ENCODE results near the gene SNX32. TPM values are rescaled to one million over a fixed set of nuclear protein-coding genes. Genes with fewer than 3 reads are reported as not detected.
A peak's percentile ranks its signal among the peaks of the same experiment; 100 is the strongest.
"Not testable (repeated sequence)": the region's sequence is repeated elsewhere in the genome, so short reads cannot be mapped to it uniquely, and the experiment has no call there.

The SNX32 gene
- total and polyA plus RNA-seq, 5 donors, result 0.20 to 0.88 (median 0.34) TPM; not detected in 1

DNA sequence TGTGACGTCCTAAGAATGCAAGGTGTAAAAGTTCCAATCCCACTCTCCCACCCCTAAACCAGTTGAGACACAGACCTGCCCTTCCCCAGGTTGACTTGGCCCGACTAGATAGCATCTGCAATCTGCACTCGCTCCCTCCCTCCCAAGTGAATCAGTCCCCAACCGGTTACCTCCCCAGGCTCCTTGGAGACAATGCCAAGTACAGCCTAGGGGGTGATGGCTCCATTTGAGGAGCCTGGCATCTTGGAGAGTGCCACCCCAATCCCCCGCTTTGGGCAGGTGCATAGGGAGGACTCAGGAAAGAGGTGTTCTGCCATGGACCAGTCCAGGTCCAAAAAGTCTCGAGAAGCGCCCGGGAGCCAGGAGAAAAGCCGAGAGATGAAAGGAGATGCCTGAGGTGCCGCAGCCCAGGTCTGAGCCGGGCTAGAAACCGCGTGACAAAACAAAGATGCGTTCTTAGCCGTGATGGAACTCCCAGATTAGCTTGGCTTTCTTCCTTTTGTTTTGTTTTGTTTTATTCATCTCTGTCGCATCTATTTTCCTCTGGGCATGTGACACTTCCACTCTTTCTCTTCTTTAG lies 18.7 kb upstream of the SNX32 start:
- Histone ChIP-seq H3K27me3 (ENCODE audit: control insufficient read depth, insufficient read depth) (no peaks in the 10 kb centered on the region), H3K9me3 (ENCODE audit: control insufficient read depth, low read length) (no peaks in the 10 kb centered on the region), H3K4me3 (ENCODE audit: low read length) (no peak overlapping the region), H3K4me1 (ENCODE audit: control insufficient read depth, insufficient read depth, low read length) (no peaks in the 10 kb centered on the region), H3K27ac (ENCODE audit: low read length) (no peak overlapping the region)
- no peak for ATAC-seq
- no peak for DNase-seq
- intact Hi-C loops (cut with DNase I), result loop anchor here (5.0 to 10.0 kb wide), 5 partner anchors 33 to 188 kb away; partner anchors contain the start of genes AP5B1 (in 3 of the 4), KAT5 (in 3 of the 4) and SIPA1 (in 1 of the 4)
- 85% methylated on average over 16 of the region's 16 CpGs for WGBS

DNA sequence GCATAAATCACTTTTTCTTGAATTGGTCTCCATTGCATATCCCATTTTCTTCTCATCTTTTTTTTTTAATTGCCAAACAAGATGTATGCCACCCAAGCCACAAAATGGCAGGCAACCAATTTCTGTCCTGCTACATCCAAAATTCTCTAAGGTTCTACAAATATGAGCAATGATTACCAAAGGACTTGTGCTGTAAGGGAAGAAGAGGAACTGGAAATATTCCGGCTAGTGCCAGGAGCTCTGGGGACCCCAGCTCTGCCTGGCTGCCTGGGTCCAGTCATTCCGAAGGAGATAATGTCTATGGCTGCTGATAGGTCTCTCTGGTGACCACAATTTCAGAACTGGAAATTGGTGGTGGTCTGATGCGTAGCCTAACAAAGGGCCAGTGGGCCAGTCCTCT lies 17.1 kb upstream of the SNX32 start:
- Histone ChIP-seq H3K4me3 (ENCODE audit: low read length) (no peak overlapping the region), H3K4me1 (ENCODE audit: control insufficient read depth, insufficient read depth, low read length) (no peaks in the 10 kb centered on the region), H3K9me3 (ENCODE audit: control insufficient read depth, low read length) (no peaks in the 10 kb centered on the region), H3K27ac (ENCODE audit: low read length) (no peak overlapping the region), H3K27me3 (ENCODE audit: control insufficient read depth, insufficient read depth) (no peaks in the 10 kb centered on the region)
- DNase-seq (no peak), ATAC-seq (no peak)
- intact Hi-C loops (cut with DNase I), result loop anchor here (5.0 to 10.0 kb wide), 5 partner anchors 34 to 189 kb away; partner anchors contain the start of genes AP5B1 (in 3 of the 4), KAT5 (in 3 of the 4) and SIPA1 (in 1 of the 4)
- 93% methylated on average over 3 of the region's 3 CpGs for WGBS

DNA sequence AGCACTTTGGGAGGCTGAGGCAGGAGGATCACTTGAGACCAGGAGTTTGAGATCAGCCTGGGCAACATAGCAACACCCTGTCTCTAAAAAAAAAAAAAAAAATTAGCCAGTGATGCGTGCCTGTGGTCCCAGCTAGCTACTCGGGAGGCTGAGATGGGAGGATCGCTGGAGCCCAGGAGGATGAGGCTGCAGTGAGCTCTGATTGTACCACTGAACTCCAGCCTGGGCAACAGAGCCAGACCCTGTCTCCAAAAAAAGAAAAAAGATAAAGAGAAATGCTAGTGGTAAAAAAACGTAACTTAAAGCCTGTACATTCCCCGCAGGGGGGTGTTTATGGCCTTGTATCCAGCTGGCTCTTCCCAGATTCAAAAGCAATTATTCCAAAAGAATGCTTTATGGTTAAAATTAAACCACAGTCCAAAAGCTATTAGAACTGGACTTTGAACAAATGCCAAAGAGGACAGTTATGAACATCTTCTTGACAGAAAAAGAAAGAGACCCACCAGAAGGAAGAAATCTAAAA lies 16.4 kb upstream of the SNX32 start:
- H3K27ac ChIP-seq (ENCODE audit: low read length), result no peak overlapping the region
- intact Hi-C loops (cut with DNase I), result loop anchor here (5.0 to 10.0 kb wide), 5 partner anchors 35 to 190 kb away; partner anchors contain the start of genes AP5B1 (in 3 of the 4), KAT5 (in 3 of the 4) and SIPA1 (in 1 of the 4)
- H3K27me3 ChIP-seq (ENCODE audit: control insufficient read depth, insufficient read depth), result no peaks in the 10 kb centered on the region
- H3K4me3 ChIP-seq (ENCODE audit: low read length), result peak overlapping the region; percentile 82
- DNase-seq (no peak), ATAC-seq (no peak)
- 67% methylated on average over 5 of the region's 5 CpGs for WGBS
- H3K9me3 ChIP-seq (ENCODE audit: control insufficient read depth, low read length), result no peaks in the 10 kb centered on the region
- H3K4me1 ChIP-seq (ENCODE audit: control insufficient read depth, insufficient read depth, low read length), result no peaks in the 10 kb centered on the region

DNA sequence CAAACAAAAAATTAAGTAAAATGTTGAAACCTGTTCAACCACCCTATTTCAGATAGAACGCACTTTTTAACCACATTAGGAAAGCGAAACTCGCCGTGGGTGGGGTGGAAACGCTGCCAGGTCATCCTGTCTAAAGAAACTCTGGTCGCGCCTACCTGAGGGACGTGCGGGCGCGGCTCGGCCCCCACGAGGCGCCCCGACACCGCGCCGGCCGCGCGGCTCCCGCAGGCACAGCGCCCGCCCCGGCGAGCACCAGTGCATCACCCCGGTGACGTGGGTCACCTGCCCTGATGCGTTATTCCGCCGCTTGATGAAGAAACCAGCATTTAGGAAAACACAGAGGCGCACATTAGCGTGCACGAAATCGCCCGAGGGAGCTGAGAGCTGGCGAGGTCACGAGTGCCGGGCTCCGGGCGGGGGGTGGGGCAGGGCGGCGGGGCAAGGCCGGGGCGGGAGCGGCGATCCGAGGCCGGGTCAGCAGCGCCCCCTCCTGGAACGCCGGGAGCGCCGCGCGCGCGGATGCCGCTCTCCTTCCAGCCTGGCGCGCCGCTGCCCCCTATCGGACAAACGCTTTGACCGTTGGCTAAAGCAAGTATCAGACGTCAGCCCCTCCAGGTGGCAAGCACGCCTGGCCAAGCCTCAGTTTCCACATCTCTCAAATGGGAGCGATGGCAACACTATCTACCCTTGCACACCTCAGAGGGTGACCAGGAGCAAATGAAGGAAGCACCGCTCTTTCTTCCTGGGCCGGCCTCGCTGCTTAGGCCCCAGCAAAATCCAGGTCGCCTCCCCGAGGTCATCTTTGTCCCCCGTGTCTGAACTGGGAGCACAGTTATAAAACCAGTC lies 15.7 kb upstream of the SNX32 start:
- intact Hi-C loops (cut with DNase I), result loop anchor here (2.0 to 10.0 kb wide), 6 partner anchors 36 to 191 kb away; partner anchors contain the start of genes AP5B1 (in 3 of the 4), KAT5 (in 3 of the 4) and SIPA1 (in 1 of the 4)
- 5% methylated on average over 74 of the region's 74 CpGs for WGBS
- Histone ChIP-seq H3K9me3 (ENCODE audit: control insufficient read depth, low read length) (no peaks in the 10 kb centered on the region), H3K4me1 (ENCODE audit: control insufficient read depth, insufficient read depth, low read length) (no peaks in the 10 kb centered on the region), H3K27ac (ENCODE audit: low read length) (peak overlapping the region; percentile 19), H3K4me3 (ENCODE audit: low read length) (peak overlapping the region; percentile 82), H3K27me3 (ENCODE audit: control insufficient read depth, insufficient read depth) (no peaks in the 10 kb centered on the region)
- peak; percentile 96 for ATAC-seq
- peak; percentile 93 to 98 (median 98) for DNase-seq

DNA sequence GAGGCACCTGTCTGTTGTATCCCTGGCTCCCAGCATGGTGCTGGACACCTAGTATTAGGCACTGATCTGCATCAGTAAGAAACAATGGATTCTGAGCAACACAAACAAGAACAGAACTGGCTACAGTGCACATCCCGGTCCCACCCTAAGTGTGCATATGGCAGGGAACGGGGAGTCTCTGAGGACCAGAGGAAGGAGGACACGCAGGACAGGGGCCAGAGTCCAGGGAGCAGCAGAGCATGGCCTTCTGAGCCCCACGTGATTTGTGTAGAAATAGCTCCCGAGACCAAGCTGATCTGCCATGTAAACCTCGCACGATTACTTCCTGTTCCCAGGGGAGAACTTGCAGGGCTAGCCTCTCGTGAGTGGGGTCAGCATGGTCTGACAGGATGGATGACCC lies 12.7 kb upstream of the SNX32 start:
- Histone ChIP-seq H3K9me3 (ENCODE audit: control insufficient read depth, low read length) (no peaks in the 10 kb centered on the region), H3K4me1 (ENCODE audit: control insufficient read depth, insufficient read depth, low read length) (no peaks in the 10 kb centered on the region), H3K27ac (ENCODE audit: low read length) (no peak overlapping the region), H3K4me3 (ENCODE audit: low read length) (no peak overlapping the region), H3K27me3 (ENCODE audit: control insufficient read depth, insufficient read depth) (no peaks in the 10 kb centered on the region)
- ATAC-seq (no peak), DNase-seq (no peak)
- intact Hi-C loops (cut with DNase I), result no loop called here
- WGBS, result 45% methylated on average over 8 of the region's 8 CpGs

DNA sequence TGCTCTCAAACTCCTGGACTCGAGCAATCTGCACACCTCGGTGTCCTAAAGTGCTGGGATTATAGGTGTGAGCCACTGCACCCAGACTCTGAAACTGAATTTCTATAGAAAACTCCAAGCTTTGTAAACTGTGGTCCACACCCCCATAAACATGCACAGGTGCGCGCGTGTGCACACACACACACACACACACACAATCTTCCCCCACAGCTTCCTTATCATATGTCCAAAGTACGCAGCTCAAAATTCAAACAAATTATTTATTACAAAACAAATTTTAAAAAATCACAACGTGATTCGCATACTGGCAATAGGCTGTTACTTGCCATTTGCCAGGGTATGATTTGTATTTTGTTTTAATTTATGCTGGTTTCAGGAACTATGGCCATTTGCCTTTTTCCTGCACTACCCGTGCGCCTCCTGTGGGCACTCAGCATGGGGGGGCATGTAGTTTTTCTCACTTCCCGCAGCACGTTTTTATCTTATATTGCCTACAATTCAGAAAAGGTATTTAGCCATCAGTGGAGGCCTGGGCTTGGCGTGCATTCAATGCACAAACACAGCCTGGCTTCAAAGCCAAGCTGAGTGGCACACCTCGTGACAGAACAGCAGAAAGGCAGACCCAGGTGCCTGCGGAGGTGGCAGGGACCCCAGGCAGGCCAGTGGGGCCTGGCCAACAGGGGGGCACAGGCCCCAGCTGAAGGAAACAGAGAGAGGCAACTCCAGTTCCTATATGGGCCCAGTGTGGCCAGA lies 10.8 kb upstream of the SNX32 start:
- no peaks in the 10 kb centered on the region for H3K27me3 ChIP-seq (ENCODE audit: control insufficient read depth, insufficient read depth)
- no peaks in the 10 kb centered on the region for H3K4me1 ChIP-seq (ENCODE audit: control insufficient read depth, insufficient read depth, low read length)
- no peak overlapping the region for H3K4me3 ChIP-seq (ENCODE audit: low read length)
- H3K9me3 ChIP-seq (ENCODE audit: control insufficient read depth, low read length), result no peaks in the 10 kb centered on the region
- ATAC-seq, result no peak
- H3K27ac ChIP-seq (ENCODE audit: low read length), result no peak overlapping the region
- intact Hi-C loops (cut with DNase I), result no loop called here
- WGBS, result 83% methylated on average over 15 of the region's 15 CpGs
- no peak for DNase-seq

DNA sequence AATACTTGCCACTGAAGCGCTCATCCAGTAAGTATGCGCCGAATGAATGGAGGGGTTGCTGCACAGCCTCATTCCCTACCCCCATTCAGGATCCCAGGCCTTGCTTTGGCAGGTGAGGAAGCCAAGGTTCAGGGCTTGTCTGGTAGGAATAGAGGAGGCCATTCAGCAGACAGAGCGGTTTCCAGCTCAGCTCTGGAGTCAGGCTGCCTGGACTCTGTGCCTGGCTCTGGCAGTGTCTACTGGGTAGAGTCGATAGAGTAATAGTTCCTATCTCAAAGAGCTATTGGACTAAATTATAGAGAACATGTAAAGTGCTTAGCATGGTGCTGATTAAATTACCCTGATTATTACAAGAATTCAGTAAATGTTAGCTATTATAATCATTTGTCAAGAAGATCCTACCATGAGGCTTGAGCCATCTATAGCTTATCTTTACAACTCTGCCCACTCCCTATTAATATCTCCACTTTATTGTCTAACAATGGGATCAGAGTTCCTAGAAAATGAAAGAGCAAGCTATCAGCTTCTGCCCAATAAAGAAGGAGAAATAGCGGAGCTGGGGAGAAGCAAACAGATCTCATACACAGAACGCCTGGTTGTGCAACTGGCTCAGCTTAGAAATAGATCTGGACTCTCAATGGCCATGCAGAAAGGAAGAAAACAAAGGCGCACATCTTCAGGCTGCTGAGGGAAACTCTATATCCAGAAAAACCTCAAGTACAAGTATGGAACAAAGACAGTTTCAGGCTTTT lies 6.6 kb upstream of the SNX32 start:
- Histone ChIP-seq H3K4me1 (ENCODE audit: control insufficient read depth, insufficient read depth, low read length) (no peaks in the 10 kb centered on the region), H3K27ac (ENCODE audit: low read length) (no peak overlapping the region), H3K9me3 (ENCODE audit: control insufficient read depth, low read length) (no peaks in the 10 kb centered on the region), H3K4me3 (ENCODE audit: low read length) (no peak overlapping the region), H3K27me3 (ENCODE audit: control insufficient read depth, insufficient read depth) (no peaks in the 10 kb centered on the region)
- intact Hi-C loops (cut with DNase I), result no loop called here
- ATAC-seq (no peak), DNase-seq (no peak)
- 81% methylated on average over 8 of the region's 8 CpGs for WGBS

DNA sequence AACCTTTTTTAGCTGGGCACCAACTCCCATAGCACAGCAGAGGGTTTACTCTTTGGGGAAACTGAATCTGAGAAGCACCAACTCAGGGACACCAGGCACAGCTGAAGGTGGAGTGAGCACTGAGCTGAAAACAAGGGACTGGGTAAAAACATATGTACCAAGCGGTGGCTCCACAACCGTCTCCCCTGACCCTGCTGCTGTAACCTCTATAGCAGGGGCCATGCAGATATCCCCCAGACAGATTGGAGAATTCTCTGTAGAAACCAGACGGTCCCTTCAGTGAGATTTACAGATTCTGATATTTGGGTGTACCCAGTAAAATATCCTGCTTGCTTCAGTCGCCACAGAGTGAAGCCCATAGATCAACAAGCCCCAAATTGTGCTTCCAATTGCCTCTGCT lies 4.3 kb upstream of the SNX32 start:
- H3K4me1 ChIP-seq (ENCODE audit: control insufficient read depth, insufficient read depth, low read length), result peaks cover 3% of the 10 kb centered on the region
- no peak for DNase-seq
- no peak overlapping the region for H3K4me3 ChIP-seq (ENCODE audit: low read length)
- H3K27me3 ChIP-seq (ENCODE audit: control insufficient read depth, insufficient read depth), result no peaks in the 10 kb centered on the region
- intact Hi-C loops (cut with DNase I), result no loop called here
- no peaks in the 10 kb centered on the region for H3K9me3 ChIP-seq (ENCODE audit: control insufficient read depth, low read length)
- H3K27ac ChIP-seq (ENCODE audit: low read length), result no peak overlapping the region
- WGBS, result 52% methylated on average over 4 of the region's 4 CpGs
- ATAC-seq, result no peak

DNA sequence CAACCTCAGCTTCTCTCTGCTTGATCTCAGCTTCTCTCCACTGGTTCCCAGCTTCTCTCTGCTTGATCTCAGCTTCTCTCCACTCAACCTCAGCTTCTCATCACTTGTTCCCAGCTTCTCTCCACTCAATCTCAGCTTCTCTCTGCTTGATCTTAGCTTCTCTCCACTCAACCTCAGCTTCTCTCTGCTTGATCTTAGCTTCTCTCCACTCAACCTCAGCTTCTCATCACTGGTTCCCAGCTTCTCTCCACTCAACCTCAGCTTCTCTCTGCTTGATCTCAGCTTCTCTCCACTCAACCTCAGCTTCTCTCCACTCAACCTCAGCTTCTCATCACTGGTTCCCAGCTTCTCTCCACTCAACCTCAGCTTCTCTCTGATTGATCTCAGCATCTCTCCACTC lies 1.5 kb upstream of the SNX32 start:
- H3K4me1 ChIP-seq (ENCODE audit: control insufficient read depth, insufficient read depth, low read length); H3K9me3 ChIP-seq (ENCODE audit: control insufficient read depth, low read length); ATAC-seq; H3K27me3 ChIP-seq (ENCODE audit: control insufficient read depth, insufficient read depth); intact Hi-C loops (cut with DNase I); DNase-seq; H3K4me3 ChIP-seq (ENCODE audit: low read length); H3K27ac ChIP-seq (ENCODE audit: low read length): not testable (repeated sequence)

DNA sequence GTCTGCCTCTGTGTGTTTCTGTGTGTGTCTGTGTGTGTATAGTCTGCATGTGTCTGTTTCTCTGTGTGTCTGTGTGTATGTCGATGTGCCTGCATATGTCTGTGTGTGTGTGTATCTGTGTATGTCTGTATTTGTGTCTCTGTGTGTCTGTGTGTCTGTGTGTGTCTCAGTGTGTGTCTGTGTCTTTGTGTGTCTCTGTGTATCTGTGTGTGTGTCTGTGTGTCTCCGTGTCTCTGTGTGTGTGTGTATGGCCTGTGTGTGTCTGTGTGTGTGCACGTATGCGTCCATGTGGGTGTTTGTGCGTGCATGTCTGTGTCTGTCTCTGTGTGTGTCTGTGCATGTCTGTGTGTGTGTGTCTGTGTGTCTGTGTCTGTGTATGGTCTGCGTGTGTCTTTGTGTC lies 439 bp downstream of the SNX32 start:
- Histone ChIP-seq H3K9me3 (ENCODE audit: control insufficient read depth, low read length) (no peaks in the 10 kb centered on the region), H3K27ac (ENCODE audit: low read length) (no peak overlapping the region), H3K4me1 (ENCODE audit: control insufficient read depth, insufficient read depth, low read length) (peaks cover 4% of the 10 kb centered on the region), H3K4me3 (ENCODE audit: low read length) (peak overlapping the region; percentile 0), H3K27me3 (ENCODE audit: control insufficient read depth, insufficient read depth) (no peaks in the 10 kb centered on the region)
- intact Hi-C loops (cut with DNase I), result no loop called here
- ATAC-seq (no peak), DNase-seq (no peak)
- 35% methylated on average over 6 of the region's 6 CpGs for WGBS

All from right cardiac atrium (tissue), 5 donors.